Nucleus accumbens (tissue), 56 donors: ENCODE measurements around the gene ARHGAP1.

Experiments
- DNase-seq, 56 donors: peaks; one replicate each; lab custom pipeline; 2025; lab: John Stamatoyannopoulos, UW

The ARHGAP1 gene

GRCh38 chr11:46700241-46701077 is at the start of gene ARHGAP1, which contains the start of gene ZNF408:
TSS of gene ARHGAP1 (minus strand) at chr11:46700619. CDS start at chr11:46696107, 4,512 bp downstream.
TSS of gene ZNF408 (plus strand) at chr11:46701031. CDS start at chr11:46701048, 17 bp downstream.
- peak; percentile 83 to 99 (median 97) for DNase-seq

GRCh38 chr11:46747150-46747549 is 46.7 kb upstream of the ARHGAP1 start:
- no peak for DNase-seq

GRCh38 chr11:46745995-46746394 is 45.6 kb upstream of the ARHGAP1 start:
- DNase-seq = no peak

GRCh38 chr11:46745328-46745727 is 44.9 kb upstream of the ARHGAP1 start:
- DNase-seq = no peak

- no peak for DNase-seq
These were observed 43.4 kb upstream of the ARHGAP1 start for GRCh38 chr11:46743693-46744339.

GRCh38 chr11:46743043-46743442 is 42.6 kb upstream of the ARHGAP1 start:
- DNase-seq = no peak

- DNase-seq = no peak
These were observed 41.4 kb upstream of the ARHGAP1 start for GRCh38 chr11:46741600-46742484.

- no peak for DNase-seq
These were observed 38.5 kb upstream of the ARHGAP1 start for GRCh38 chr11:46738887-46739286.

GRCh38 chr11:46737699-46738098 is 37.3 kb upstream of the ARHGAP1 start:
- DNase-seq = no peak

GRCh38 chr11:46736615-46737014 is 36.2 kb upstream of the ARHGAP1 start:
- DNase-seq = no peak

GRCh38 chr11:46736146-46736545 is 35.7 kb upstream of the ARHGAP1 start:
- DNase-seq = no peak

- no peak for DNase-seq
These were observed 32.8 kb upstream of the ARHGAP1 start for GRCh38 chr11:46733234-46733633.

- DNase-seq = no peak
These were observed 31.1 kb upstream of the ARHGAP1 start for GRCh38 chr11:46731545-46731944.

GRCh38 chr11:46729110-46730027 is 28.9 kb upstream of the ARHGAP1 start:
- DNase-seq = no peak

GRCh38 chr11:46728659-46729040 is 28.2 kb upstream of the ARHGAP1 start:
- no peak for DNase-seq

GRCh38 chr11:46727952-46728658 is 27.7 kb upstream of the ARHGAP1 start:
- DNase-seq = no peak

- no peak for DNase-seq
These were observed 25.9 kb upstream of the ARHGAP1 start for GRCh38 chr11:46726206-46726862.

- DNase-seq = no peak
These were observed 25.2 kb upstream of the ARHGAP1 start for GRCh38 chr11:46725338-46726205.
